ENCODE measurements around the gene HSFX2.
"Not testable (repeated sequence)": the region's sequence is repeated elsewhere in the genome, so short reads cannot be mapped to it uniquely, and the experiment has no call there.

The HSFX2 gene, protein sequence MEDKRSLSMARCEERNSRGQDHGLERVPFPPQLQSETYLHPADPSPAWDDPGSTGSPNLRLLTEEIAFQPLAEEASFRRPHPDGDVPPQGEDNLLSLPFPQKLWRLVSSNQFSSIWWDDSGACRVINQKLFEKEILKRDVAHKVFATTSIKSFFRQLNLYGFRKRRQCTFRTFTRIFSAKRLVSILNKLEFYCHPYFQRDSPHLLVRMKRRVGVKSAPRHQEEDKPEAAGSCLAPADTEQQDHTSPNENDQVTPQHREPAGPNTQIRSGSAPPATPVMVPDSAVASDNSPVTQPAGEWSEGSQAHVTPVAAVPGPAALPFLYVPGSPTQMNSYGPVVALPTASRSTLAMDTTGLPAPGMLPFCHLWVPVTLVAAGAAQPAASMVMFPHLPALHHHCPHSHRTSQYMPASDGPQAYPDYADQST

DNA sequence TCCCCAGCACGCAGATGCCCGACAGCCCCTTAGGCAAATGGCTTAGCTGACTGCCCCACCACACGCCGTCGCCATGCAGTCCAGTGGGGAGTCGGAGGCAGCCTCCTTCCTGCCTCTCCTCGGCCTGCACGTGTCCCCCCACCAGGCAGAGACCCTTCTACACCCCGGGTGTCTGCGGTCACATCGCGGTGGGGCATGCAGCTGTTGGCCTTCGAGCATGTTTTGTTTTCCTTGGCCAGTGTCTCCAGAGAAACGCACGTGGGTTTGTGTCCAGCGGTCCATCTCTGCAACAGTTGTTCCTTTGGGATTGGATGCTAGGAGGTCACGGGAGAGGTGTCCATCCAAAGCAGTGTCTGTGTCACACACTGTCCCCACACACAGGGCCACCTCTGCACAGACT, at the start of gene HSFX2:
Gene HSFX2, minus strand, starts transcription at position 101 of the 400 bp plus-strand sequence. CDS start 614 bp downstream, outside the sequence.
- not testable (repeated sequence) for DNase-seq

DNA sequence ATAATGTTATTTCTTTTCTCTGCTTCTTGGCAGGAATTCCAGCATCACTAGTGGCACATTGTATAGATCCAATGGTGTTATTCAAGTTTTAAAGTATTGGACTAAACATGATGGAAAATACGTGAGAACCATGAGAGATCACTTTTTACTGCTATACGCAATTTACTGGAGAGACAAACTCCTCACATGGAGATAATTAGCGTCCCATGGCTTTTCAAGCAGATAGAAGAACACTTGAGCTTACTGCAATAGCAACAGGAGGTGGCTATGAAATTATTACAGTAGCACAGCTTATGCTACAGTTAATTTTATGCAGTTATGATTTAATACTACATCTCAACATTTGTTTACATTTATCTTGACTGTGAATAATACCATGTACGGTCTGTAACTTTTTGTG, 48.4 kb upstream of the HSFX2 start:
- no peak for DNase-seq

DNA sequence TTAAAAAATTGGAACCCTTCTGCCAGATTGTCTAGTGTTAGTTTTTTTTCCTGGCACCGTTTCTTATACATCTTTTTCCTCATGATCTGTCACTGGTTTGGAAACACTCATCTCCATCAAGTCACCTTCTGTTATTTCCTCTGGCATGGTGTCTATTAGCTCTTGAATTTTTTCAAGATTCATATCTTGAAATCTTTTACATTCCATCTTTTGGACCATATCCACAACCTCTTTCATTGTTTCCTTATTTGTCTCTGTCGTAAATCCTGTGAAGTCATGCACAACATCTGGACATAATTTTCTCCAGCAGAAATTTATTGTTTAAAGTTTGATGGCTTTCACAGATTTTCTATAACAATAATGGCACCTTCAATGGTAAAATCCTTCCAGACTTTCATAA, 46.7 kb upstream of the HSFX2 start:
- DNase-seq = no peak

DNA sequence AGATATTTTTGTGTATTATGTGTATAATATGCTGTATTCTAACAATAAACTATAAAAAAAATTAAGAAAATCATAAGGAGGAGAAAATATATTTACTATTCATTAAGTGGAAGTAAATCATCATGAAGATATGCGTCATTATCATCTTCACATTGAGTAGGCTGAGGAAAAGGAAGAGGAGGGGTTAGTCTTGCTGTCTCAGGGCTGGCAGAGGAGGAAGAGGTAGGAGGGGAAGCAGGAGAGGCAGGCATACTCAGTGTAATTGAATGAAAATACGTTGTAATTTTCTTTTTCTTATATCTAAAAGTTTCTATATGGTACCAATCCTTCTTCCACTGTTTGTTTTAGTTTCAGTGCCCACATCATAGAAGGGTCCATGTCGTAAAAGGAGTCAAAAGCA, 46.3 kb upstream of the HSFX2 start:
- no peak for DNase-seq

DNA sequence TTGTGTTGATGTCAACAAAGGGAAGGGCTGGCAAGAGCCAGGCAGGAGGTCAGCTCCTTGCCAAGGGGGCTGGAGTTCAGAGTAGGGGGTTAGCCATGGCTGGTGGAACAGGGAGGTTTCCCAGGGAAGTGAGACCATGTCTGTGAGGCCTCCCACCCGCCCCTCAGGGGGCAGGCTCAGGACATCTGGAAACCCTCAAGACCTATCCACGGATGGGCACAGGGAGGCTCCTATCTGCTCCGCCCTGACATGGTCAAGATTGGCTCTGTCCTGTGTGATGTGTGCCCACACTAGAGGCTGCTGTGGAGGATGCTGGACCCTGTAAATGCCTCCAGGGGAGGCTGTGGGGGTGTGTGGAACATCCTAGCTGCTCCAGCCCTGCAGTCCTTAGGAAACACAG, 44.5 kb upstream of the HSFX2 start:
- no peak for DNase-seq

DNA sequence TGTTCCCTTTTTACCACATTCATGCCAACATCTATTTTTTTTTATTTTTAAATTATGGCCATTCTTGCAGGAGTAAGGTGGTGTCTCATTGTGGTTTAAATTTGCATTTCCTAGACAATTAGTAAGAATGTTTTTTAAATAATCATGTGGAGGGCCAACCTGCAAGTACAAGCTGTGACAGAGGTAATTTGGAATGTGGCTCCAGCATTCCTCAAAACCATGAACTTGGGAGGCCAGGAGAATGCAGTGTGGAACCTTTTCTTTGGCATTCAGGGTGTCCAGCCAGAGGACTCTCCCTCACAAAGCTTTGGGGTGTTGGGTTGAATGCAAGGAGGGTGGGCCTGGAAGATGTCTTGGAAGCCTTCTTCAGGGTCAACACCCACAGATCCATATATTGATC, 43.7 kb upstream of the HSFX2 start:
- DNase-seq = no peak

DNA sequence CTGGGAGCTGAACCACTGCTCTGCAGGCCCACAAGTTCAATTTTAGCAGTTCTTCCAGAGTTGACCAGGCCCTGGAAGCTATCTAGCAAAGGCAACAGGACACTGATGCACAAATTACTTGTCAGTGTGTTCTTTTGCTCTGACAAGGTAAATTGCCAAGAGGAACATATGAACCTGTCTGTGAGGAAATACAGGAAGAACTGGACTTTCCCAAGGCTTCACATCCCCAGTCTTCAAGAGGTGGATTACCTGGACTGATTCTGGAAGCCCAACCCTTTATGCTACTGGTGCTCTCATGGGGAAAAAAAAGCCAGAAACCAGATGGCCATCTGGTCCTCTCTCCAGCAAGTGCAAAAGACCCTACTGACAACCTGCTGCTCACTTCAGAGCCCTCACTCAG, 38.4 kb upstream of the HSFX2 start:
- no peak for DNase-seq

DNA sequence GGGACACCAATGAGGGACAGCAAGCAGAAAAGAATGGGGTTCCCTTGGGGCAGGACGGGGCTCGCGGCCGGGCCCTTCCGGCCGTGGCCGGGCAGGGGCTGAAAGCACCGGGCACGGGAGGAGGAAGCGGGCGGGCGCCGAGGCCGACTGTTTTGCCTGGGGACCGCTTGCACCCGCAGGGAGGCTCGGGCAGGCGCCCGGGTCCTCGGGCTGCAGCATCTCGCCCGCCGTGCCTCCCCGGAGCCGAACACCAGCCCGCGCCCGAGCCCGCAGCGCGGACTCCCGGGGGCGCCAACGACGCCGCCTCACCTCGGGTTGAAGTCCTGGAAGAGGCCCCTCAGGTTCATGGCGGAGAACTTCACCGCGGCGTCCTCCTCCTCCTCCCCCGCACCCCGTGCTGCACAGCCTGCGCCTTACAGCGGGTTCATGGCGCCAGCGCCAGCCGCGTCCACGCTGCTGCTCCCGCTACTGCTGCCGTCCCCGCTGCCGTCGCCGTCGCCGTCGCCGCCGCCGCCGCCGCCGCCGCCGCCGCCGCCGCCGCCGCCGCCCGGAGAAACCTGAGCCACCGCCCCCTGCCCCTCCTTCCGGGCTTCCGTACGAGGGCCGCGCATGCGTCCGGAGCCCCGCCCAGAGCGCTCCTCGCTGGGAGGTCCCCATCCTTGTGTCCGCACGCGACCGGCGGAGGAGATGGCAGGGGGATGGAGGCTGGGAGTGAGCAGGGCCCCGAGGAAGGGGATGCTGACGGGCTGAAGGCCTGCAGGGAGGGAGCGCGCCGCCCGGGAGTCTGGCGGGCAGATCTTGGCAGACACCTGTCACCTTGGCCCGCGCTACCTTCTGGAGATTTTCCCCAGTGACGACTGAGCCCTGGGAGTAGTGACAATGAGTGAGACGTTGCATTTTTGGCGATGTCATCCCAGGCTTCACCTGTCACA, 36.4 kb upstream of the HSFX2 start, which contains the start of gene TMEM185A:
Gene TMEM185A, minus strand, starts transcription at position 559 of the 932 bp plus-strand sequence. Its CDS starts 212 bp downstream, at position 347.
- DNase-seq = peak; percentile 25

DNA sequence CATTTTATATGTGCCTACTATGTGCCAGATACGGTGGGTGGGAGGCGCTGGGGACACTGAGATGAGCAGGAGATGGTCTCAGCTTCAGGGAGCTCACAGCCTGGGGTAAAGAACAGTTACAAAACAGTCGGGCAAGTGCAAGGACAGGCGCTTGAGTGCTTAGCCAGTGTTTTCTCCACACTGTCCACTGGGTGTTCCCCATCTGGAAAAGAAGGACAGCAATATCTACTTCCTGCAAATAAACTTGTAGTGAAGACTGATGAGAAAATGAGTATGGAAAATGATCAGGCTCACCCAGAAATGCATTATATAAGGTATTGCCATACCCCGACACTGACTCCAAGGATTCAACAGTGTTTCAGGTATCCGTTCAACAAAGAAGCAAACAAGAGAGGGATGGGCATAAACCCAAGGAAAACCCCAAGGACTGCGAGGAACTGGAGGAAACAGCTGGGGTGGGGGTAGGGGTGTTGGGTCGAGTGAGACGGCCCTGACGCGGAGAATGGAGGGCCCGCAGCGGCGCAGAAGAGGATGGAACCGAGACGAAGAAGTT, 35.6 kb upstream of the HSFX2 start:
- peak; percentile 0 for DNase-seq

DNA sequence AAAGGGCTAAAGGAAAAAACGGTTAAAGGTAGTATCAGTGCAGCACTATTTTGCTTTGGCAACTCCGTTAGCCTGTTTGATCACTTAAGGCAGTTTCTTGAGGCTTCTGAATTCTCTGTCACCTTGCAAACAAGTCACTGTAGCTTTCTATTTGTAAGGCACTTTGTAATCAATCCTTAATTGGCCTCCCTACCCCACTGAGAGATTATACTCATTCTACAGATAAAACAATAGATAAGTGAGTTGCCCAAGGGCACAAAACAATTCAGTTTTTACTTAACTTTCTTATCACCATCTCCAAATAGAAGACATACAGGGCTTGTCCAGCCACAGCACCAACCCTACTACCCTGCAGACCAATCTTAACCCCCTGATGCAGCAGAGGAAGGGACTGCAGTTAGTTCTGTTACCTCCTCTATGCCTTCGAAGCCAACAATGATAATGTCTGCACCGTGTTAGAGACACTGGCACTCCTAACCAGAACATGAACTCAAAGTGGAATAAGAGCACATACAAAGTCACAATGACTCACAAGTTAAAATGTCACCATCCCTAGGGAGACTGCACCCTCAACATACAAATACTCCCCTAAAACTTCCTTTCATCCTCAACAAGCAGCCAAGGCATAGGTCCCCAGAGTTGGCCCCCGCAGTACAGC, 34.7 kb upstream of the HSFX2 start:
- DNase-seq = no peak

DNA sequence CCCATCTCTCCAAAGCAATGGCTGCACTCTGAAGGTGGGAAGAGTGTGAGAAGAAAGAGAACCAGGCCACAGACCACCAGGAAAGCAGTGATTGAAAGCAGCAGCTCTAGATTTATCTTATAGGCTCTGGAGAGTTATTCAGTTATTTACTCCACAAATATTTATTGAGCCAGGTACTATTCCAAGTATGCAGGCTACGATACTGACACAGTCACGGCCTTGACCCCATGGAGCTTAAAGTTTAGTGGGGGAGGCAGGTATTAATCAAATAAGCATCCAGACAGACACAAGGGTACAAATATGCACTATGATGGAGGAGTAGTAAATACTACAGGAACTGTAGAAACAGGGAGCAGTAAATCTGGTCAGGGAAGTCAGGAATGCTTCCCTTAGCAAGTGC, 33.7 kb upstream of the HSFX2 start:
- DNase-seq = no peak

DNA sequence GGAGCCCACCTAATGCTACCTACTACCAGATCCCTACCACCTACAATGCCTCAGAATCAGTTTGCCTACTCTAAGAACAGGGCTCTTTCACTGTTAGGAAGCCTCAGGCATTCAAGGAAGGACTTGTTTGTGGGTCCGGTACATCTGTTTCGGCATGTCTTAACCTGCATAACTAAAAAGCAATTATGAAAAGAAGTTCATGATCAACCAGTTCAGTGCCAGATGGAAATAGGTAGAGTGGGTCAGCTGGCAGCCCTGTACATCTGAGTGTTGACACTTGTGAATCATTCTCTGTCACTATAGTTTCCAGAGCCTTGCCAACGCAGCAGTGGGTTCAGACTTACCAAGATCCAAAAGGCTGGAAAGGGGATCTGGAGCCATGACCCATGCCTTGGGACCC, 33.2 kb upstream of the HSFX2 start:
- DNase-seq = no peak

DNA sequence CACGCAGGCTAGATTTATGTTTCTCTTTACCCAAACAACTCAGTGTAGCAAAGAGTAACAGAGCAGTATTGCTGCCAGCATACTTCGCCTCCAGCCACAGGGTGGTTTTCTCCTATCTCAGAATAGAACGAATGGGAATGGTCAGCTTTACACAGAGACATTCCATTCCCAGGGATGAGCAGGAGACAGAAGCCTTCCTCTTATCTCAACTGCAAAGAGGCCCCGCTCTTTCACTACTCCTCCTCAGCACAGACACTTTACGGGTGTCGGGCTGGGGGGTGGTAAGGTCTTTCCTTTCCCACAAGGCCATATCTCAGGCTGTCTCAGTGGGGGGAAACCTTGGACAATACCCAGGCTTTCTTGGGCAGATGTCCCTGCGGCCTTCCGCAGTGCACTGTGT, 31.7 kb upstream of the HSFX2 start:
- not testable (repeated sequence) for DNase-seq

DNA sequence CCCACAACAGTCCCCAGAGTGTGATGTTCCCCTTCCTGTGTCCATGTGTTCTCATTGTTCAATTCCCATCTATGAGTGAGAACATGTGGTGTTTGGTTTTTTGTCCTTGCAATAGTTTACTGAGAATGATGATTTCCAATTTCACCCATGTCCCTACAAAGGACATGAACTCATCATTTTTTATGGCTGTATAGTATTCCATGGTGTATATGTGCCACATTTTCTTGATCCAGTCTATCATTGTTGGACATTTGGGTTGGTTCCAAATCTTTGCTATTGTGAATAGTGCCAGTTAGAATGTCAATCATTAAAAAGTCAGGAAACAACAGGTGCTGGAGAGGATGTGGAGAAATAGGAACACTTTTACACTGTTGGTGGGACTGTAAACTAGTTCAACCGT, 24.5 kb upstream of the HSFX2 start:
- not testable (repeated sequence) for DNase-seq

DNA sequence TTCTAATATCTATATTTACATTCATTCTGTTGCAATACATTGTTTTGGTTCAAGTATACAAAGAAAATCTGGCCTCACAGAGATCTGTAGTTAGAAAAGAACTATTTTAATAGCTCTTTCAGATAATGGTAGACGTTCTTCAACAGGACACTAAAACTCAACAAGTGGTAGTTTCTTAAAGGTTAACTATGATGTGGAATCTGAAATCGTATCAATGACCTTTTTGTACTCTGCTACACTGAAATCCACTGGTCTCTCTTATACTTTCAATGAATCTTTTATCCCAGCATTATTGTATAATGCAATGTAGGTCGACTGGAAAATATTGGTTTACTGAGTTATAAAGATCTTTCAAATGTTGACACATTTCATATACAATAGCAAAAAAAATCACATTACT, 23.8 kb upstream of the HSFX2 start:
- DNase-seq = no peak

DNA sequence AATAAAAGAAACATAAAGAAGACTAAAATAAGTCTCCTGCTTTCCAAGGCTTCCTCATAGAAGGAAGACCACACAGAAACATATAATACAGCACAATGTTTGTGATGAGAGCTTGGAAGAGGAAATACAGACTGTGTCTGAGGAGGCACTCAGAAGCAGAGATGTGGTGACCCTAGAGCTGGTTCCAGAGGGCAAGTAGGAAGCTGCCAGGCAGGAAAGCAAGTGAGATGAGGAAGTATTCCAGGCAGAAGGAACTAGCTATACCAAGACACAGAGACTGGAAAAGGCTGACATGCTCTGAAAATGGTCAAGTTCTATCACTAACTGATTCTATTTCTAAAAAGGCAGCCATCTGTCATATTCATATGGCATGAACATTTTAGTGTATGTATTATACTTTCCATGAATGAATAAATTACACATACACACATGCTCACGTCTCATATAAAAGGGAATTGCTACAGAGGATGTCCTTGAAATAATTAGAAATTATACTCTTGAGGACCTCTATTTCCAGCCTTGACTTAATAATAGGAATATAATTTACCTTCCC, 16.6 kb upstream of the HSFX2 start:
- no peak for DNase-seq

DNA sequence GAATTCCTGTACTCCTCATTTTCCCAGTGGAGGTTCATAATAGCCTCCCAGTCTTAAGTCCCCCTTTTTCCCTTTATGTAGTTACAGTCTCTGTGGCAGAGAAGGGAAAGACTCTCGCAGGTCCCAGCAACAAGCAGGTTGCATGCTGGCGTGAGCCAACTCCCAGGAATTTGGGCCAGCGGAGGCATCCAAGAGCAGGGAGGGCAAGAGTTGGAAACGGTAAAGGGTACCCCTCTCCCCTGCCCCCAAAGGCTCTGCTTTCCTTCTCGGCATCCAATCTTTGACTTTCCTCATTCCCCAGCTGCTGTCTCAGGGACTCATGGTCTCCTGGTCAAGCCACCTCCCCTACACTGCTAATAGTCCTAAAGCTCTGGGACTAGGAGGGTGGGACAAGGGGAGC, 15.4 kb upstream of the HSFX2 start:
- DNase-seq = no peak

DNA sequence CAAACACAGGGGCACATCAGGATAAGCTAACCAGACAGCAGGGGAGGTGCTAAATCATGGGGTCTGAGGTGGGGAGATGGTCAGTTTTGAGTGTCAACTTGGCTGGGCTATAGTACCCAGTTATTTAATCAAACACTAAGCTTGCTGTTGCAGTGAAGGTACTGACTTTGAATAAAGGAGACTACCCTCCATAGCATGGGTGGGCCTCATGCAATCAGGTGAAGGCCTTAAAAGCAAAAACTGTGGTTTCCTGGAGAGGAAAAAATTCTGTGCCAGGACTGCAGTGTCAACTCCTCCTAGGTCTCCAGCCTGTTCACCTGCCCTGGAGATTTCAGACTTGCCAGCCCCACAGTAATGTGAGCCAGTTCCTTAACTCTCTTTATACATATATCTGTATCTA, 12.6 kb upstream of the HSFX2 start:
- no peak for DNase-seq

DNA sequence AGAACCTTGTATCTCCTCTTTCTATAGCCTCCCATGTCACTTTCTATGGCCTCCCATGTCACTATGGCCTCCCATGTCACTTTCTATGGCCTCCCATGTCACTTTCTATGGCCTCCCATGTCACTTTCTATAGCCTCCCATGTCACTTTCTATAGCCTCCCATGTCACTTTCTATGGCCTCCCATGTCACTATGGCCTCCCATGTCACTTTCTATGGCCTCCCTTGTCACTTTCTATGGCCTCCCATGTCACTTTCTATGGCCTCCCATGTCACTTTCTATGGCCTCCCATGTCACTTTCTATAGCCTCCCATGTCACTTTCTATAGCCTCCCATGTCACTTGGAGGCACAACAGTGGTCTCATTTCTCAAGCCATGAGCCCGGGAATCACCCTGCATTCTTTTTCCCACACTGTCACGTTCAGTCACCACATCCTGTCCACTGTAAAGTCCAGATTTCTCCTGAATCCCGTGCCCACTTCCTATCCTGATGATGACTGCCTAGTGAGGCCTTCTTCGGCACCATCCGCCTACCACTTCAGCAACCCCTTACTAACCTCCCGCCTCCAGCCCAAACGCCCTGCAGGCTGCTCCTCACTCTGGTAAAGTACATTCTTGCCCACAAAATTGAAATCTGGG, 10.3 kb upstream of the HSFX2 start:
- not testable (repeated sequence) for DNase-seq

DNA sequence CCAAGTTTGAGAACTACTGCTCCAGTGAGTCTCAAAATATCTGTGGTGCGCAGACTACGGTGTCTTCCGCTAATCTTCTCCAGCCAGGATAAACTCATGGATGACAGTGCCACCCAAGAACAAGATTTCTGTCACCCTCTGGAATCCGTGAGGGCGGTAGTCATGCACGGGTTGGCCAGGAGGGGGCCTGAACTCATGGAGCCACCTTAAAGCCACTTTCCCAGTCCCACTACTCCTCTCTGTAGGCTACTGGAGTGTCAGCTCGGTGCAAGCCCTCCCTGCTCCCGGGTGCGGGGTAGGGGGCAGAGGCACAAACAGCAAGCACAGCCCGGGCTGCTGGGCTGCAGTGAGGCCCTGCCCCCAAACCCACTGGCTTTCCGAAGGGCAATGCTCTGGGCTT, 3.5 kb upstream of the HSFX2 start:
- DNase-seq = not testable (repeated sequence)

DNA sequence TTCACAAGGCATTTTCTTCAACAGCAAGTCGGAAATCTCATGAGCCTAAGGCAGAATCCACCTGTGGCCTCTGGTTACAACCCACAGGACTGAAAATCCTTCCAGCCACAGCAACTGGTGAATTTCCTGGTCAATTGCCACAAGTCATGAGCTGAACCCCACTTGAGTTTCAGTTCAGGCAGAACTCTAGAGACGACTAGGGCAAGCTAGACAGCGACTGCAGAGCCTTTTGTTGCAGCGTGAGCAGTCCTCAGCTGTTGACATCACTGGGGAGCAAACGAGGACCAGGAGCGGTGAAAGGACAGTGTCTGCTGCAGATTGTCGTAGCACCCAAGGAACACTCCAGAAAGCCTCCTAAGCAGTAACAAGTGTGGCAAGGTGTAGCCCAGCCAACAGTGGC, 829 bp upstream of the HSFX2 start:
- DNase-seq = not testable (repeated sequence)

DNA sequence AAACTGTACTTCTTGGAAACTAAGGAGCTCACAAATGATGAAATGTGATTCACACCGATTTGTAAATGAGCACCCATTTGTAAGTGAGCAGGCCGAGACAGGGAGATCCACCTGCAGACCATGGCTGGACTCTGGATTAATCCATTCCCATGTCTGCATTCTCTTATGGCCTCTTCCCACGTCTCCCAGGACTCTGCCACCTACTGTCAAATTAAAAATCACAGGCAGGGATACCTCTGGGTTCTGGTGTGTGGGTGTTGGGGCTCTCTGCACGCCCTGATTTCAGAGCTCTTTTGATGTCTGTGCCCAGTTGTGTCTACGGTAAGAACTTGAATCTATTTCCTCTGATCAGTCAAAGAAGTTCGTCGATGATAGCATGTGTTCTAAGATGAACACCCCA, 4.1 kb downstream of the HSFX2 start:
- not testable (repeated sequence) for DNase-seq

Measured in NCI-H510A treated with DMSO at 0.1 percent for 48 hours (cell line).